Body of pancreas (tissue), 4 donors: Measurements from ENCODE around the gene PTGFR. TPM values are rescaled to one million over a fixed set of nuclear protein-coding genes. Genes with fewer than 3 reads are reported as not detected.

Experiments
- ATAC-seq: fragments of 150-250 bp; one replicate; pipeline ENCODE4 v1.9.1; 2016
- DNase-seq, 4 donors: peaks; one replicate each; pipeline ENCODE4 v3.0.0-alpha.2; 2019
- H3K27ac ChIP-seq, 4 donors: fragments of 200-600 bp; sonication (generic); 1 replicate in 3 of 4; 2 replicates in 1 of 4; pipeline versions ENCODE4 v1.5.1 to v1.6.1; 2016 to 2019; ENCODE audit warnings: mild to moderate bottlenecking in 1 of 4, mixed read lengths in 1 of 4, moderate library complexity in 1 of 4
- H3K27me3 ChIP-seq, 2 donors: fragments of 200-600 bp; sonication (generic); one replicate each; pipeline ENCODE4 v1.6.0; 2016; ENCODE audit warnings: mild to moderate bottlenecking in 1 of 2
- H3K36me3 ChIP-seq, 2 donors: fragments of 200-600 bp; sonication (generic); replicated peaks in 1 of 2; 2 replicates each; pipeline ENCODE4 v1.5.1; 2016; ENCODE audit warnings: low read depth in 2 of 2; ENCODE audit not compliant: insufficient read depth in 1 of 2
- H3K4me1 ChIP-seq: fragments of 200-600 bp; sonication (generic); one replicate; pipeline ENCODE4 v1.6.0; 2016
- H3K4me3 ChIP-seq, 2 donors: fragments of 200-600 bp; sonication (generic); 1 replicate in 1 of 2; 2 replicates in 1 of 2; pipeline ENCODE4 v1.5.1; 2016 to 2019
- H3K9me3 ChIP-seq, 3 donors: fragments of 200-600 bp; sonication (generic); 1 replicate in 2 of 3; 2 replicates in 1 of 3; pipeline ENCODE4 v1.5.1; 2016
- POLR2A ChIP-seq, 3 donors: fragments of 450-650 bp; IDR thresholded peaks; one replicate each; pipeline ENCODE4 v1.6.1; 2016; ENCODE audit warnings: antibody characterized with exemption in 3 of 3, mild to moderate bottlenecking in 2 of 3
- WGBS, 2 donors: methylation state at CpG; one replicate each; pipeline ENCODE4 v1.1.5; 2017; 5-methylcytosine and 5-hydroxymethylcytosine counted together
- intact Hi-C: fragments of 100-400 bp; cut with DNase I; formaldehyde crosslinking; loops from one replicate; pipeline ENCODE4 v1.15.1; 2023
- total RNA-seq, 2 donors: library from RNA; depleted of rRNA; stranded (reverse); fragments of >200 nt; gene quantifications; one replicate each; pipeline ENCODE4 v1.1.0, GENCODE V29; 2016
- TF ChIP-seq, protein P1 (sequence below), 7 experiments: fragments of 450-650 bp in 4 of 7; fragments of 200-600 bp in 3 of 7; sonication (generic) in 3 of 7; IDR thresholded peaks; one replicate each; pipeline ENCODE4 v1.5.1; 2016 to 2019; ENCODE audit warnings: antibody characterized with exemption in 7 of 7

Gene PTGFR
- total RNA-seq, 2 donors from 2014 or later = 1.0 to 3.0 TPM

DNA sequence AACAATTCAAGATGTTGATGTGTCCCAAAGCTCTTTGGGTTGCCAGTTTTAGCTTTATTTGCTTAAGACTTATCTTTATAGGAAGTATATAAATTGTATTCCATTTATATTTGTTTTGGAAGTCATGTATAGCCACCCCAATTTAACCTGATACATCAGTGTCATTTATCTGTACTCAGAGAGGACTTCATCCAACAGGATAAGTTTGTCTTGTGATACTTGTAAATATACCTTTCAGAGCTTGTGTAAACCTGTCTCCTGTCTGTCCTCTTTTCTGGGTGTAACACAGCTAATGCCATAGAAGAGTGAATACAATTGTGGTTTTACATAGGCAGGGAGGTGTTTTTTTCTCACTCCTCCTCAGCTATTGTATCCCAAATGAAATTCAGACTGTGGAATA is 10.4 kb downstream of the PTGFR start:
- intact Hi-C loops = no loop called here
- Histone ChIP-seq H3K27ac (no peak overlapping the region), H3K9me3 (no peaks in the 10 kb centered on the region), H3K4me3 (no peak overlapping the region), H3K4me1 (no peaks in the 10 kb centered on the region), H3K36me3 (no peaks in the 10 kb centered on the region), H3K27me3 (no peaks in the 10 kb centered on the region)
- TF ChIP-seq, protein P1, sequence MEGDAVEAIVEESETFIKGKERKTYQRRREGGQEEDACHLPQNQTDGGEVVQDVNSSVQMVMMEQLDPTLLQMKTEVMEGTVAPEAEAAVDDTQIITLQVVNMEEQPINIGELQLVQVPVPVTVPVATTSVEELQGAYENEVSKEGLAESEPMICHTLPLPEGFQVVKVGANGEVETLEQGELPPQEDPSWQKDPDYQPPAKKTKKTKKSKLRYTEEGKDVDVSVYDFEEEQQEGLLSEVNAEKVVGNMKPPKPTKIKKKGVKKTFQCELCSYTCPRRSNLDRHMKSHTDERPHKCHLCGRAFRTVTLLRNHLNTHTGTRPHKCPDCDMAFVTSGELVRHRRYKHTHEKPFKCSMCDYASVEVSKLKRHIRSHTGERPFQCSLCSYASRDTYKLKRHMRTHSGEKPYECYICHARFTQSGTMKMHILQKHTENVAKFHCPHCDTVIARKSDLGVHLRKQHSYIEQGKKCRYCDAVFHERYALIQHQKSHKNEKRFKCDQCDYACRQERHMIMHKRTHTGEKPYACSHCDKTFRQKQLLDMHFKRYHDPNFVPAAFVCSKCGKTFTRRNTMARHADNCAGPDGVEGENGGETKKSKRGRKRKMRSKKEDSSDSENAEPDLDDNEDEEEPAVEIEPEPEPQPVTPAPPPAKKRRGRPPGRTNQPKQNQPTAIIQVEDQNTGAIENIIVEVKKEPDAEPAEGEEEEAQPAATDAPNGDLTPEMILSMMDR (IDR thresholded peaks at IDR 0.05) = no peak
- TF ChIP-seq POLR2A (IDR thresholded peaks at IDR 0.05) = no peak
- ATAC-seq (no peak), DNase-seq (no peak)

DNA sequence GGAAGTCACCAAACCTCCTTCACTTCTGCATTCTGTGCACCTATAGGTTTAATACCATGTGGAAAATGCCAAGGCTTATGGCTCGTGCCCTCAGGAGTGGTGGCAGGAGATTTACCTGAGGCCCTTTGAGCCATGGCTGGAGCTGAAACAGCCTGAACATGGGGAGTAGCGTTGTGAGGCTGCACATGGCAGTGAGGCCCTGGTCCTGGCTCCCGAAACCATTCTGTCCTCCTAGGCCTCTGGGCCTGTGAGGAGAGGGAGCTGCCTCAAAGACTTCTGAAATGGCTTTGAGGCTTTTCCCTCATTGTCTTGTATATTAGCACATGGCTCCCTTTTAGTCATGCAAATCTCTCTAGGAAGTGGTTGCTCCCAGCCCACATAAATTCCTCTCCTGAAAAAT is 20.6 kb downstream of the PTGFR start:
- no peak for ATAC-seq
- DNase-seq = no peak
- H3K4me3 ChIP-seq = no peak overlapping the region
- 87 to 100% methylated on average over 2 to 3 of the region's 3 CpGs for WGBS, 2 donors
- no peaks in the 10 kb centered on the region for H3K4me1 ChIP-seq
- no peak overlapping the region for H3K27ac ChIP-seq
- intact Hi-C loops = no loop called here
- no peaks in the 10 kb centered on the region for H3K27me3 ChIP-seq
- TF ChIP-seq, protein P1 (IDR thresholded peaks at IDR 0.05) = no peak
- no peak for TF ChIP-seq POLR2A (IDR thresholded peaks at IDR 0.05)
- no peaks in the 10 kb centered on the region for H3K36me3 ChIP-seq
- H3K9me3 ChIP-seq = peaks cover 0 to 13% (median 0%) of the 10 kb centered on the region in 3 donors

DNA sequence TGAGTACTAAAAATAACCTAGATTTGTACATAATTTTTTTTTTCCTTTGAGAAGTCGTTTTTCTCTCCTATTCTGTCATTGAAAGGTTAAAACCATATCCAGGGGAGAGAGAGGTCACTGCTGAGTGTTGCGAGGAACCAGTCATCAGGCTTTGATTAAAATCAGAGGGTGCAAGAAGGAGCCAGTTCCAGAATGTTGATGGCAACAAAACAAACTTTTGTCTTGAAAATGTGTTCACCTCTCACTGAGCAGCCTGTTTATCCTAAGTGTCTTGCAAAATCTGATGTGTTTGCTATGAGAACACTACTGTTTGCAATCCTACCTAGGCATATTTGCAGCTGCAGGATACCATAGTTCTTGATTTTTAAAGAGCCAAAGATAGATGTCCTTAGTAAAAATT is 25.9 kb downstream of the PTGFR start:
- WGBS, 2 donors = 38 to 39% methylated on average over 2 of the region's 2 CpGs
- Histone ChIP-seq H3K4me3 (no peak overlapping the region), H3K36me3 (no peaks in the 10 kb centered on the region), H3K27me3 (no peaks in the 10 kb centered on the region), H3K9me3 (peaks cover 0 to 2% (median 0%) of the 10 kb centered on the region in 3 donors), H3K27ac (no peak overlapping the region), H3K4me1 (no peaks in the 10 kb centered on the region)
- no peak for ATAC-seq
- intact Hi-C loops = no loop called here
- TF ChIP-seq, protein P1 (IDR thresholded peaks at IDR 0.05) = no peak
- no peak for DNase-seq

DNA sequence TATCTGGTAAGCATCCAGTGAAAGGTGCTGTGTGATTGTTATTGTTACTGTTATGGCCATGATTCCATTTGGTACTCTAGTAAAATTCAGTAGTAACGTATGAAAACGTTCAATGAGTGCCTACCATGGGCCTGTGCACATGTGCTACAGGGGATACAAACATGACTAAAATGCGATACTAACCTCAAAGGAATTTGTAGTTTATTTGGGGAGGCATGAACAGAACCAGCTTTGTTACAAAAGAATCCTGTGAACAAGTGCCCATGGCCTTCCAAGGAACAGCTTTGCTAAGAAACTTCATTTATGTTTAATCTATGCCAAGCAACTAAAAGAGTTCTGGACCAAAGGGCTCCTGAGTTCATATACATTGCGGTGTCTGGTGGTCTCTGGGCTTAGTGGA is 28.7 kb downstream of the PTGFR start:
- no peaks in the 10 kb centered on the region for H3K9me3 ChIP-seq
- no peak for ATAC-seq
- H3K4me1 ChIP-seq = no peaks in the 10 kb centered on the region
- TF ChIP-seq, protein P1 (IDR thresholded peaks at IDR 0.05) = no peak
- no peak for TF ChIP-seq POLR2A (IDR thresholded peaks at IDR 0.05)
- intact Hi-C loops = no loop called here
- no peaks in the 10 kb centered on the region for H3K27me3 ChIP-seq
- H3K4me3 ChIP-seq = no peak overlapping the region
- WGBS, 2 donors = 78 to 84% methylated on average over 4 of the region's 4 CpGs
- no peaks in the 10 kb centered on the region for H3K36me3 ChIP-seq
- no peak for DNase-seq
- H3K27ac ChIP-seq = no peak overlapping the region

DNA sequence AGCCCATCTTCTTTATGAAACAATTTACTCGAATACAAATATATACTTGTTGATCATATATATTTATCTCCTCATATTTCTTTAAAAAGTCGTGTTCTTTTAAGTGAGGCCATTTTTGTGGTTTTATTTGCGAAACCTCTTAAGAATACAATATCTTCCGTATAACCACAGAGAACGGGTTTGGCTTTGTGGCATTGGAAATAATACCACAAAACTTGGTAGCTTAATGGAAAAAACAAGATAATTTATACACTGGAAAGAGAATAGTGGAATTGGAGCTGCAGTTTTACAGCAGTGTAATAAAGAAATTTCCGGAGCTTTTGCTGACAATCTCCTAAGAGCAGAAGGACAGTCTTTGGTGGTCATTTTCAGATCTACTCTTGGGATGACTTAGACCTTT is 29.4 kb downstream of the PTGFR start:
- Histone ChIP-seq H3K36me3 (no peaks in the 10 kb centered on the region), H3K9me3 (no peaks in the 10 kb centered on the region), H3K4me3 (no peak overlapping the region), H3K27ac (no peak overlapping the region), H3K4me1 (no peaks in the 10 kb centered on the region), H3K27me3 (no peaks in the 10 kb centered on the region)
- TF ChIP-seq, protein P1 (IDR thresholded peaks at IDR 0.05) = no peak
- TF ChIP-seq POLR2A (IDR thresholded peaks at IDR 0.05) = no peak
- intact Hi-C loops = no loop called here
- ATAC-seq (no peak), DNase-seq (no peak)
- 68 to 83% methylated on average over 6 of the region's 6 CpGs for WGBS, 2 donors
